Vagina (tissue), 2 donors: ENCODE data around the gene ZNF182. TPM values are rescaled to one million over a fixed set of nuclear protein-coding genes. Genes with fewer than 3 reads are reported as not detected.

ENCODE experiments used
- DNase-seq, 2 donors: peaks; one replicate each; pipeline ENCODE4 v3.0.0-alpha.2; 2017; ENCODE audit errors: extremely low spot score in 2 of 2
- H3K27ac ChIP-seq: fragments of 200-600 bp; sonication (generic); one replicate; pipeline ENCODE4 v1.5.1; 2019
- H3K27me3 ChIP-seq: fragments of 200-600 bp; sonication (generic); one replicate; pipeline ENCODE4 v1.5.1; 2019
- H3K36me3 ChIP-seq, 2 donors: fragments of 200-600 bp; sonication (generic); one replicate each; pipeline ENCODE4 v1.5.1; 2017 to 2019
- H3K4me1 ChIP-seq: fragments of 200-600 bp; sonication (generic); one replicate; pipeline ENCODE4 v1.5.1; 2019
- H3K4me3 ChIP-seq, 2 donors: fragments of 200-600 bp; sonication (generic); 1 replicate in 1 of 2; 2 replicates in 1 of 2; pipeline ENCODE4 v1.5.1; 2016 to 2019
- H3K9me3 ChIP-seq: fragments of 200-600 bp; sonication (generic); one replicate; pipeline ENCODE4 v1.5.1; 2019
- CTCF ChIP-seq, 3 experiments: fragments of 450-650 bp in 2 of 3; fragments of 200-600 bp in 1 of 3; sonication (generic) in 1 of 3; IDR thresholded peaks; one replicate each; pipeline ENCODE4 v1.5.1; 2017 to 2019; ENCODE audit warnings: antibody characterized with exemption in 3 of 3, mild to moderate bottlenecking in 2 of 3, moderate library complexity in 2 of 3
- POLR2A ChIP-seq, 2 donors: fragments of 450-650 bp; IDR thresholded peaks; one replicate each; pipeline ENCODE4 v1.6.1; 2017; ENCODE audit warnings: antibody characterized with exemption in 2 of 2, mild to moderate bottlenecking in 2 of 2, moderate library complexity in 2 of 2
- POLR2AphosphoS5 ChIP-seq, 2 donors: sonication (generic); formaldehyde crosslinking; IDR thresholded peaks; one replicate each; pipeline ENCODE4 v1.9.0; 2017; ENCODE audit warnings: antibody characterized with exemption in 2 of 2, mild to moderate bottlenecking in 2 of 2, low read depth in 1 of 2; ENCODE audit not compliant: insufficient read depth in 1 of 2
- intact Hi-C: fragments of 100-400 bp; cut with DNase I; formaldehyde crosslinking; loops from one replicate; pipeline ENCODE4 v1.15.1; 2023
- total RNA-seq: library from RNA; depleted of rRNA; stranded (reverse); fragments of >200 nt; gene quantifications from one replicate; pipeline ENCODE4 v1.2.3, GENCODE V29; 2016

The ZNF182 gene
- total RNA-seq: 4.2 TPM

- no peak for DNase-seq
- peak within 1 kb of the TSS; percentile 55 for H3K4me3 ChIP-seq
- H3K27me3 ChIP-seq: no peaks in the 10 kb centered on the region
- H3K27ac ChIP-seq: peak within 1 kb of the TSS; percentile 65
- H3K4me1 ChIP-seq: no peaks in the 10 kb centered on the region
- intact Hi-C loops: no loop called here
- H3K9me3 ChIP-seq: no peaks in the 10 kb centered on the region
- H3K36me3 ChIP-seq: no peaks in the 10 kb centered on the region
- TF ChIP-seq POLR2A (IDR thresholded peaks at IDR 0.05) (peak in 1 of 2 donors; percentile 3), POLR2AphosphoS5 (IDR thresholded peaks at IDR 0.05; ENCODE audit: insufficient read depth in 1 of 2, low read depth in 1 of 2) (peak; percentile 64 to 77), CTCF (IDR thresholded peaks at IDR 0.05) (no peak)
Observed at GRCh38 chrX:48003758-48004457, at the start of gene ZNF182. Gene ZNF182, minus strand, starts transcription at chrX:48003989. Its CDS starts 1,380 bp downstream, at chrX:48002609.

GRCh38 chrX:48046846-48047245, 43.1 kb upstream of the ZNF182 start:
- TF ChIP-seq CTCF (IDR thresholded peaks at IDR 0.05) (no peak), POLR2A (IDR thresholded peaks at IDR 0.05) (no peak), POLR2AphosphoS5 (IDR thresholded peaks at IDR 0.05; ENCODE audit: insufficient read depth in 1 of 2, low read depth in 1 of 2) (no peak)
- Histone ChIP-seq H3K27me3 (no peaks in the 10 kb centered on the region), H3K36me3 (no peaks in the 10 kb centered on the region), H3K4me3 (no peak overlapping the region), H3K9me3 (no peaks in the 10 kb centered on the region), H3K27ac (no peak overlapping the region), H3K4me1 (no peaks in the 10 kb centered on the region)
- no peak for DNase-seq
- intact Hi-C loops: no loop called here

GRCh38 chrX:48045410-48046311, 41.9 kb upstream of the ZNF182 start:
- H3K27ac ChIP-seq: peak overlapping the region; percentile 14
- intact Hi-C loops: no loop called here
- no peak overlapping the region for H3K4me3 ChIP-seq
- H3K9me3 ChIP-seq: no peaks in the 10 kb centered on the region
- no peaks in the 10 kb centered on the region for H3K27me3 ChIP-seq
- no peaks in the 10 kb centered on the region for H3K4me1 ChIP-seq
- no peak for DNase-seq
- no peaks in the 10 kb centered on the region for H3K36me3 ChIP-seq
- no peak for TF ChIP-seq CTCF (IDR thresholded peaks at IDR 0.05)
- TF ChIP-seq POLR2A (IDR thresholded peaks at IDR 0.05): no peak
- no peak for TF ChIP-seq POLR2AphosphoS5 (IDR thresholded peaks at IDR 0.05; ENCODE audit: insufficient read depth in 1 of 2, low read depth in 1 of 2)

- intact Hi-C loops: no loop called here
- no peak overlapping the region for H3K4me3 ChIP-seq
Observed at GRCh38 chrX:48043056-48043455, 39.3 kb upstream of the ZNF182 start.

More at GRCh38 chrX:48043056-48043455, 39.3 kb upstream of the ZNF182 start:
- DNase-seq: peak in 1 of 2 donors; percentile 12
- Histone ChIP-seq H3K36me3 (no peaks in the 10 kb centered on the region), H3K4me1 (no peaks in the 10 kb centered on the region), H3K27ac (no peak overlapping the region), H3K27me3 (no peaks in the 10 kb centered on the region), H3K9me3 (no peaks in the 10 kb centered on the region)
- TF ChIP-seq CTCF (IDR thresholded peaks at IDR 0.05) (no peak), POLR2A (IDR thresholded peaks at IDR 0.05) (no peak), POLR2AphosphoS5 (IDR thresholded peaks at IDR 0.05; ENCODE audit: insufficient read depth in 1 of 2, low read depth in 1 of 2) (no peak)
